Epithelial cell of esophagus (primary cell): ENCODE results near the gene PROM2.

Experiments
- DNase-seq: peaks from one replicate; pipeline ENCODE4 v3.0.0; 2010; ENCODE audit warnings: low read depth
- H3K4me3 ChIP-seq: 2 replicates; pipeline ENCODE4 v1.5.1; 2011; ENCODE audit warnings: mild to moderate bottlenecking, low read length, control low read depth
- CTCF ChIP-seq: IDR thresholded peaks from 2 replicates; pipeline ENCODE4 v1.5.1; 2011; ENCODE audit warnings: low read depth, mild to moderate bottlenecking, low read length, control low read depth, inconsistent platforms; ENCODE audit not compliant: insufficient read depth; ENCODE audit errors: missing control alignments

The PROM2 gene

DNA sequence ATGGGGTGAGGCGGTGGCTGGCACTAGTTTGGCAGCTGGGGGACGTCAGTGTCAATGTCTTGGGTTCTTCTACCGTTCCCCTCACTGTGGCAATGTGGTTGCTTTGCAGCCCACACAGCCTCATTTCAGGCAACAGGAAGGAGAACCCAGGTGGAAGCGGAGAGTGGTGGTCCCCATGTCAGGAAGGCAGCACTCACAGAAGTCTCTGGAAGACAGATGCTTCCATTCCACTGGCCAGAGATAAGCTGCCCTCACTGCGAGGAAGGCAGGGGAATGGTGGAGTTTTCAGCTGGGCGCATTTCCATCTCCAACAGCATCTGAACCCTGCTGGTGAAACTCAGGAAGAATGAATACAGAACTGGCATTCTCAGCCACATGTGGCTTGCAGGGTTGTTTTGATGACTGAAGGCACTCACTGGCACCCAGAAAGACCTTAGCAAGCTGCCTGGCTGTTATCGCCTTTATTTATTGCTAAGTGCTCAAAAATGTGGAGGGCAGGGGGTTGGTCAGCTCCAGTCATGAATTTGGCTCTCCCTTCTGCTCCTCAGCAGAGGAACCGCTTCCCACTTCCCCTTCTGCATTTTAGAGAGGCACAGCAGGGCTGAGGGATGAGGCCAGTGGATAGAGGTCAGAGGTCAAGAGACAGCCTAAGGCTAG, 42.3 kb downstream of the PROM2 start:
- no peak for DNase-seq
- no peak for TF ChIP-seq CTCF
- H3K4me3 ChIP-seq = no peak overlapping the region

GRCh38 chr2:95317123-95317500, 42.9 kb downstream of the PROM2 start:
- TF ChIP-seq CTCF = no peak
- H3K4me3 ChIP-seq = no peak overlapping the region
- DNase-seq = no peak

- H3K4me3 ChIP-seq = no peak overlapping the region
- no peak for TF ChIP-seq CTCF
- no peak for DNase-seq
These were observed 43.6 kb downstream of the PROM2 start for GRCh38 chr2:95317665-95318425.

- no peak for TF ChIP-seq CTCF
- H3K4me3 ChIP-seq = no peak overlapping the region
- DNase-seq = no peak
These were observed 44.4 kb downstream of the PROM2 start for GRCh38 chr2:95318431-95319220.

GRCh38 chr2:95319481-95320343, 45.5 kb downstream of the PROM2 start:
- no peak for TF ChIP-seq CTCF

DNA sequence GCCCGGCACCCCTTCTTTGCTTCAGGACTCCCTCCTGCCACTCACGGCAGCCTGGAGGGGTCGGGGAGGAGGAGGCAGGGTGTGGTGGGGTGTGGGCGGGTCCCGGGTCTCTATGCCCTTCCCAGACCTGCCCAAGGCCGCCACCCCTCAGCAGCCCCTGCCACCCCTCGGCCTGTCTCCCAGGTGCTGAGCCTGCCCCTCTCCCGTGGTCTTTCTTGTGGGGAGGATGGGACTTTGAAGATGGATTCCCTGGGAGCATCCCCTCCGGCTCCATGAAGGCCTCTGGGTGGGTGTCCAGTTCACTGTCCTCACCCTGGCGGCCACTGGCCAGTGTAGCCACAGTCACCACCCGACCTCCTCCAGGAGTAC, 46.1 kb downstream of the PROM2 start:
- no peak overlapping the region for H3K4me3 ChIP-seq
- no peak for DNase-seq
- no peak for TF ChIP-seq CTCF

More at GRCh38 chr2:95319481-95320343, 45.5 kb downstream of the PROM2 start:
- H3K4me3 ChIP-seq = no peak overlapping the region
- DNase-seq = no peak
